ENCODE data around the gene IFIT2. TPM values are rescaled to one million over a fixed set of nuclear protein-coding genes. Genes with fewer than 3 reads are reported as not detected.

Gene IFIT2
- total RNA-seq (0.51 and 1.4 TPM in 2 replicates), polyA plus RNA-seq (0.16 and 0.23 TPM in 2 replicates), polyA minus RNA-seq (0.29 and 0.68 TPM in 2 replicates), Bru-seq, nascent RNA (percentile 29 among the genes with signal in this experiment), BruChase-seq, experiment 1, labeled RNA remaining after a 6-hour chase (percentile 9 among the genes with signal in this experiment), BruChase-seq, experiment 2, labeled RNA remaining after a 2-hour chase (percentile 24 among the genes with signal in this experiment)
- 0.26 and 0.35 TPM in 2 replicates for polyA plus RNA-seq (2011; cell fraction: cytosol; rRNA removed)
- 0.20 TPM in 2 replicates for polyA plus RNA-seq (2011; cell fraction: nucleus; rRNA removed)
- polyA plus RNA-seq (2012), result 0.45 and 0.46 TPM in 2 replicates
- 1.8 TPM for polyA minus RNA-seq (2011; cell fraction: cytosol; rRNA and poly(A)+ RNA removed)
- polyA minus RNA-seq (2011; cell fraction: nucleus; rRNA and poly(A)+ RNA removed), result 0.29 and 0.38 TPM in 2 replicates
- long read RNA-seq, transcript IFIT2-201 (2 exons, 3,489 nt), result major isoform, 6 of 6 reads
- long read RNA-seq, partial matches to known transcripts, result 0 of 6 reads
- long read RNA-seq, other reads (novel, unspliced or antisense), result 0 of 6 reads

- peak; percentile 83 for FAIRE-seq
- Histone ChIP-seq H3K9me3 (replicated peaks; ENCODE audit: control insufficient read depth, insufficient read depth, low read length) (no peaks in the 10 kb centered on the region), H3K79me2 (ENCODE audit: control insufficient read depth, insufficient read depth, low read length) (no peaks in the 10 kb centered on the region), H3K36me3 (ENCODE audit: control insufficient read depth in 2 of 2, extremely low read depth in 1 of 2, insufficient read depth in 2 of 2, low read length in 2 of 2) (no peaks in the 10 kb centered on the region), H3K27ac (ENCODE audit: insufficient read depth, low read depth, low read length) (peak within 1 kb of the TSS; percentile 33), H3K9ac (replicated peaks; ENCODE audit: extremely low read depth, insufficient read depth, low read length) (peak within 1 kb of the TSS; percentile 68), H3K27me3 (ENCODE audit: control insufficient read depth in 2 of 2, insufficient read depth in 2 of 2, low read length in 2 of 2) (peaks cover 15 to 22% of the 10 kb centered on the region in 2 experiments), H4K20me1 (replicated peaks; ENCODE audit: control insufficient read depth, extremely low read depth, insufficient read depth, low read length) (no peaks in the 10 kb centered on the region), H3K9me1 (replicated peaks; ENCODE audit: control insufficient read depth, extremely low read depth, insufficient read depth, low read length) (no peaks in the 10 kb centered on the region), H3K4me1 (ENCODE audit: control insufficient read depth, extremely low read depth, insufficient read depth, low read length) (peaks cover 10% of the 10 kb centered on the region), H3K4me2 (ENCODE audit: insufficient read depth, low read length) (peak within 1 kb of the TSS; percentile 89), H2AFZ (ENCODE audit: low read depth, low read length) (peak within 1 kb of the TSS; percentile 71), H3K4me3 (replicated peaks in 1 of 3; ENCODE audit: insufficient read depth in 1 of 3, low read depth in 1 of 3, low read length in 3 of 3) (peak within 1 kb of the TSS; percentile 34 to 91 (median 71))
- dilution Hi-C loops (cut with MboI; ENCODE audit: extremely low pct_ligation_motif_present, low sequenced_read_pairs), result no loop called here
- POLR2A ChIA-PET, result interaction anchor here (0.6 kb wide), 1 partner anchor 72 kb away, joined by 3 read pairs; no protein-coding TSS in a partner anchor
- BruUV-seq (replicated peaks), result TSS peak; percentile 49
- CTCF ChIA-PET, result interaction anchor here (0.7 to 4.7 kb wide), 9 partner anchors 11 to 112 kb away, joined by 3 to 35 read pairs (median 5); partner anchors contain the start of genes IFIT3 and IFIT5
- TF ChIP-seq POLR2AphosphoS5 (IDR thresholded peaks at IDR 0.05; ENCODE audit: insufficient read depth, low read depth, low read length) (no peak), POLR2A (IDR thresholded peaks at IDR 0.05; ENCODE audit: low read depth, low read length) (no peak), CTCF (IDR thresholded peaks at IDR 0.05; ENCODE audit: extremely low read depth in 1 of 2, insufficient read depth in 1 of 2, low read depth in 1 of 2, low read length in 2 of 2) (no peak), JUN (IDR thresholded peaks at IDR 0.05; ENCODE audit: borderline replicate concordance, insufficient read depth, insufficient read length, low read depth) (peak; percentile 16), EZH2 (IDR thresholded peaks at IDR 0.05; ENCODE audit: borderline replicate concordance, low read depth, low read length, severe bottlenecking) (no peak), MYC (IDR thresholded peaks at IDR 0.05; ENCODE audit: low read depth, low read length) (no peak), GATA2 (IDR thresholded peaks at IDR 0.05; ENCODE audit: insufficient read depth, insufficient read length, low read depth, low read length) (no peak), MAX (IDR thresholded peaks at IDR 0.05; ENCODE audit: insufficient read depth, insufficient read length) (no peak), FOS (IDR thresholded peaks at IDR 0.05; ENCODE audit: borderline replicate concordance, insufficient read depth, low read length) (peak; percentile 33)
- peak; percentile 87 for DNase-seq (ENCODE audit: low read depth, low spot score)
- intact Hi-C loops (cut with micrococcal nuclease), result loop anchor here (2.0 kb wide), 2 partner anchors 23 to 27 kb away; no protein-coding TSS in a partner anchor
These were observed at the start of gene IFIT2 for GRCh38 chr10:89301721-89302445. IFIT2 (plus strand) TSS chr10:89302046; CDS start chr10:89302124, 78 bp downstream.

Measured in endothelial cell of umbilical vein (primary cell).